ENCODE data around the gene HAGH.
"Not testable (repeated sequence)": the region's sequence is repeated elsewhere in the genome, so short reads cannot be mapped to it uniquely, and the experiment has no call there.

The HAGH gene

GRCh38 chr16:1810106-1810505, 16.5 kb downstream of the HAGH start:
- no peak for DNase-seq

GRCh38 chr16:1809281-1809801, 17.3 kb downstream of the HAGH start:
- DNase-seq = no peak

- DNase-seq = no peak
Measured at GRCh38 chr16:1808691-1809090, 17.9 kb downstream of the HAGH start.

- no peak for DNase-seq
Measured at GRCh38 chr16:1807626-1808025, 19.0 kb downstream of the HAGH start.

- DNase-seq = no peak
Measured at GRCh38 chr16:1800701-1801100, 25.9 kb downstream of the HAGH start.

- not testable (repeated sequence) for DNase-seq
Measured at GRCh38 chr16:1799263-1799662, 27.4 kb downstream of the HAGH start.

- DNase-seq = no peak
Measured at GRCh38 chr16:1794908-1795666, 31.5 kb downstream of the HAGH start.

- no peak for DNase-seq
Measured at GRCh38 chr16:1794221-1794871, 32.3 kb downstream of the HAGH start.

- no peak for DNase-seq
Measured at GRCh38 chr16:1793578-1794220, 32.9 kb downstream of the HAGH start, which contains the start of gene IGFALS. TSS of gene IGFALS (minus strand) at chr16:1793705. CDS start at chr16:1793652, 53 bp downstream.

GRCh38 chr16:1792836-1793577, 33.6 kb downstream of the HAGH start:
- DNase-seq = no peak

- DNase-seq = no peak
Measured at GRCh38 chr16:1791943-1792812, 34.4 kb downstream of the HAGH start.

- no peak for DNase-seq
Measured at GRCh38 chr16:1791256-1791942, 35.2 kb downstream of the HAGH start.

GRCh38 chr16:1790611-1791255, 35.9 kb downstream of the HAGH start:
- DNase-seq = no peak

- no peak for DNase-seq
Measured at GRCh38 chr16:1790261-1790610, 36.4 kb downstream of the HAGH start.

GRCh38 chr16:1789643-1790045, 37.0 kb downstream of the HAGH start:
- no peak for DNase-seq

GRCh38 chr16:1788708-1789100, 37.9 kb downstream of the HAGH start:
- DNase-seq = no peak

GRCh38 chr16:1788095-1788707, 38.4 kb downstream of the HAGH start:
- DNase-seq = no peak

GRCh38 chr16:1787322-1788094, 39.1 kb downstream of the HAGH start:
- DNase-seq = no peak

GRCh38 chr16:1787056-1787321, 39.6 kb downstream of the HAGH start:
- DNase-seq = no peak

Data from CD4-positive, alpha-beta T cell treated with Interferon gamma for 1 hour (primary cell).